Measurements from ENCODE around the gene HIPK1.
"Not testable (repeated sequence)": the region's sequence is repeated elsewhere in the genome, so short reads cannot be mapped to it uniquely, and the experiment has no call there.

Gene HIPK1

GRCh38 chr1:113945329-113945728 lies 16.2 kb downstream of the HIPK1 start:
- no peak for DNase-seq

DNA sequence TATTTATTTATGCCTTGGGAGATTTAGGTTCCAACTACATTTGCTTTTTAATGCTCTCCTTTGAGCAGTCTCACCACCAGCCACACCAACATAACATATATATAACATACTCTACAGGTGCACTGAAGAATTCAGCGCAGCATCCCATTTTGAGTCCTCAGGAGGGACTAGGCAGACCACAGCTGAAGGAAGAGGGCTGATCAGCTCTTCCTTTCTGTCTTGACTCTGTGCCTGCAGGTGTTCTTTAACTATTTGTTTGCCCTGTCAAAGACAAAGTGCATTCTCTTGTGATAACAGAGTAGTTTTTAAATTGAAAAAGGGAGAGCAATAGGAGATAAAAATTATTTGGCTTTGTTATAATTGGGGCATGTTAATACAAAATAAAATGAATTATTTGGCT lies 17.0 kb downstream of the HIPK1 start:
- no peak for DNase-seq

DNA sequence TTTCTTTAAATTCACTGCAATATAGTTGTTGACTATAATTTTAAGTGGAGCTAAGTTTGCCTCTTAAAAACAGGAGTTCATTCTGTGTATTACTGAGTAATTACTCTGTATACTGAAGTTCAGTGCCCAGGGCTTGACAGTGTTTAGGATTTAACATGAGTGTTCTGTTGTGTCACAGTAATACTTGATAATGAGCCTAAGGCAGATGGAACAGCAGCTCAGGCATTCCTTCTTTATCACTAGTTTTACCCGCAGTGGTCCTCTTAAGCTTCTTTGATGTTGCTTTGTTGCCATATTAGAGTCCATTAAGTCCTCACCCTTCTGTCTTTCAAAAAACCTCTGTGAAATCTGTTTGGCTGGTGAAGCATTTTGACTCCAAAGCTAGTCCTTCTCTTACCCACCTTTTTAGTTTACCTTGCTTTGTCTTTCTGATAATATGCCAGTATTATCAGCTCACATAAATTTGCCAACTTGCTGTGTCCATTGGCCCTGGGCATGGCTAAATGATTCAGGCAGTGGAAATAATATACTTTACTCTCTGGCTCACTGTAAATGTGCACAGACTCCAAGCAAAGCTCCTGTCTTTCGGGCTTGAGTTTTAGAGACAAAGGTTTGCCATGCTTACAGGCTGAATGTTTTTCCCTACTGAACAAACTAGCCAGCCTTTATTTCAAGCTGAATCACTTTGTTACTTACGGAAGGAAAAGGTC lies 17.7 kb downstream of the HIPK1 start:
- no peak for DNase-seq

DNA sequence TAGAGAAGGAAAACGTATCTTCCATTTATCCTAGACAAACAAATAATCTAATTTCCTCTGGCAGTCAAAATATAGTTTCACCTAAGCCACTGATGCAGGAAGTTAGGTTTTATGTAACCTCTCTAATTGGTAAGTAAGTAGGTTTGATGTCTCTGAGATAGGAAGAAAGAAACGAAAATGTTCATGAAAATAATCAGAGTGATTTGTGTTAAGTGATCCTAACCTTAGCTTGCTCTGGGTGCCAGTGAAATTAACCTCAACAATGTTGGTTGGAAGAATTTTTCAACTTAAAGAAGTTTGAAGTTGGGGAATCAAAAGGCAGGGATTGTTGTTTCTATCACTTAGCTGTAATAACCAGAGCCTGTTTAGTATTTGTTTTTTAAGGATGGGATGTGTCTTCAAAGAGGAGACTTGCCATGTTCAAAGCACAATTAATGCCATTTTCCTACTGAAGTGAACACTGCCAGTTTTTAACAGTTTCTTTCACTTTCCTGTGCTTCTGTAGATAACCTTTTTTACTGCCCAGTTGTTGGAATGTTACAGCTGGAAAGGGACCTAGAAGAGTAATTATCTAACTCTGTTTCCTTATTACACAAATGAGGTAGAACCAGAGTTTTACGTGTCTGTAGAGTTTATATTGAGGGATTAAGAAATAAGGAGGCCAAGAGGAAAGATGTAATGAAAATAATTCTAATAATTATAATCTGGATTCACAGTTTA lies 18.4 kb downstream of the HIPK1 start:
- no peak for DNase-seq

- not testable (repeated sequence) for DNase-seq
These were observed 19.0 kb downstream of the HIPK1 start for GRCh38 chr1:113948151-113948550.

DNA sequence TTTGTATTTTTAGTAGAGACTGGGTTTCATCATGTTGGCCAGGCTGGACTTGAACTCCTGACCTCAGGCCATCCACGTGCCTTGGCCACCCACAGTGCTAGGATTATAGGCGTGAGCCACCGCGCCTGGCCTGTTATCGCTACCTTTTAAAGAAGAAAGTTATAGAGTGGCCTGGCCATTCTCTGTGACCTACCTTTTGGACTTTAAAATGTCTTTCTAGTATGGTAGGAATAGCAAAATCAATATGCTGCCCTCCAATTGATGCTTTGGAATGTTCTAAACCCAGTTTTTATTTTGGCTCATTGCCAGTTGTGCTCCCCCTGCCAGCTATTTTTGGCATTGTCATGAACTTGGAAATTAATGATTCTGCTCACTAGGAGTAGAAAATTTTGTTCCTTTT lies 19.9 kb downstream of the HIPK1 start:
- no peak for DNase-seq

DNA sequence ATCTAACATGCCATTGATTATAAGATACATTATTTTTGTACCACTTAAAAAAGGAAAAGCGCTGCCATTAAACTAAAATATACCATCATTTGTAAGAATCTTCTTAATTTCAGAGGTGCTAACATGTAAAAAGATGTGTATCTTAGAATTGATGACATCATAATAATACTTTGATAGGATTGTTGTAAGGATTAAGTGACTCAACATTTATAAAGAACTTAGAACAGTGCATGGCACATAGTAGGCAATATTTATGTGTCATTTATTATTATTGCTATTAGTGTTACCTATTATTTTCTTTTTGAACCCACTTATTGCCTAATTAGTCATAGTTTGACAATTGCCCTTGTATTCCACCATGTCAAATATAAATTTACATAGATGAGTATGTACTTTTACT lies 21.8 kb downstream of the HIPK1 start:
- no peak for DNase-seq

GRCh38 chr1:113951719-113952118 lies 22.6 kb downstream of the HIPK1 start:
- DNase-seq: no peak

DNA sequence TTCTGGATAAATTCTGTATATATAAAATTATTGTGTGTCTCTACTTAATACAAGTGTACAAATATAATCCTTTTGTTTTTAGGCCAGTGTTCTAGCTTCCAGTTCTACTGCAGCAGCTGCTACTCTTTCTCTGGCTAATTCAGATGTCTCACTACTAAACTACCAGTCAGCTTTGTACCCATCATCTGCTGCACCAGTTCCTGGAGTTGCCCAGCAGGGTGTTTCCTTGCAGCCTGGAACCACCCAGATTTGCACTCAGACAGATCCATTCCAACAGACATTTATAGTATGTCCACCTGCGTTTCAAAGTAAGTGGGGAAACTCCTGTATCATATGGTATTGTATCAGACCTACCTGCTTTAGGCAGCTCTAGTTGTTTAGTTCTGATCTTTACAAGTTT lies 28.9 kb downstream of the HIPK1 start:
- DNase-seq: no peak

DNA sequence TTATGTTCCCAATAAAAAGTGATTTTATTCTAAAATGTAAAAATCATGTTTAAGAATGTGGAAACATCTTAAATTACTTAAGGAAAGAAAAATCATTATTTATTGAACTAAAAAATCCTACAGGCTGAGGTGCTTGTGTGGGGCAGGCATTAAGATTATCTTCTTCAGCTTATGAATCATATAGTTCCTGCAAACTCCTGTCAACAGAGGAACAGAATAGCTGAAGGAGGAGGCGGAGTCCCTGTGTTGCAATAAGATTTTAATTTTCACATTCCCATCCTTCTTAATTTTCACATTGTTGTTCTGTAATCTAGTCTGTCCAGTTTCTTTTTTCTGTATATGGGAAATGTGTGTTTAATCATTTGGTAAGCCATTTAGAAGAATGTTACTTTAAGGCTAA lies 29.6 kb downstream of the HIPK1 start:
- no peak for DNase-seq

- DNase-seq: no peak
These were observed 34.3 kb downstream of the HIPK1 start for GRCh38 chr1:113963281-113963906.

DNA sequence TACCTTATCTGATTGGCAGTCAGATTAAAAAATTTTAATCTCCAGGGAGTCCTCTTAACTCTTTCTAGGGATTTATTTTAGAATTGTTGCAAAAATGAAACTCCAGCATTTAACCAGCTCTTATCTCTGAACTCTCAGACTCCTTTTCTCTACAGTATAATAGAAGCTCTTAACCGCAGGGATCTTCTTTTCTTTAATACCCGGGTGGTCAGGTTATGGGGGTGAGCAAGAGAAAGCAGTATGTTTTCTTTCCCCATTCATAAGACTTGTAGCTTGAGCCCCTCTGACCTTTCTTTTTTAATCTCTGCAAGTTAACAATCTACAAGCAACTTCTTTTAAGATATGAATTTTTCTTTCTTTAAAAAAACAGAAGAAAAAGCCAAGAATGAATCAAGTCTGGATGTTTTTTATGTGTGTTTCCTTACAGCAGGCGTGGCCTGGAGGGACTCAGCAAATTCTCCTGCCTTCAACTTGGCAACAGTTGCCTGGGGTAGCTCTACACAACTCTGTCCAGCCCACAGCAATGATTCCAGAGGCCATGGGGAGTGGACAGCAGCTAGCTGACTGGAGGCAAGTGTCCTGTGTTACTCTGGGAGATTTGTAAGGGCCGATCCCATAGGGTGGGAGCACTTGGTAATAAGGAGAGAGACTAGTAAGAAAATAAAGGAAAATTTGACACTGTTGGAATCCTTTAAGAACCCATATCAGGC lies 36.7 kb downstream of the HIPK1 start:
- no peak for DNase-seq

DNA sequence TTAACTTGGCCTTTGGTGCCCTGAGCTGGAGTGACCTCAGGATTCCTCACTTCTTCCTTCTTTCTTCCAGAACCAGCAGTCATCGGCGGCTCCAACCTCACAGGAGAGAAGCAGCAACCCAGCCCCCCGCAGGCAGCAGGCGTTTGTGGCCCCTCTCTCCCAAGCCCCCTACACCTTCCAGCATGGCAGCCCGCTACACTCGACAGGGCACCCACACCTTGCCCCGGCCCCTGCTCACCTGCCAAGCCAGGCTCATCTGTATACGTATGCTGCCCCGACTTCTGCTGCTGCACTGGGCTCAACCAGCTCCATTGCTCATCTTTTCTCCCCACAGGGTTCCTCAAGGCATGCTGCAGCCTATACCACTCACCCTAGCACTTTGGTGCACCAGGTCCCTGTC lies 43.8 kb downstream of the HIPK1 start:
- no peak for DNase-seq

- no peak for DNase-seq
These were observed 46.2 kb downstream of the HIPK1 start for GRCh38 chr1:113975211-113975895.

GRCh38 chr1:113976609-113977278 lies 47.6 kb downstream of the HIPK1 start:
- no peak for DNase-seq

DNA sequence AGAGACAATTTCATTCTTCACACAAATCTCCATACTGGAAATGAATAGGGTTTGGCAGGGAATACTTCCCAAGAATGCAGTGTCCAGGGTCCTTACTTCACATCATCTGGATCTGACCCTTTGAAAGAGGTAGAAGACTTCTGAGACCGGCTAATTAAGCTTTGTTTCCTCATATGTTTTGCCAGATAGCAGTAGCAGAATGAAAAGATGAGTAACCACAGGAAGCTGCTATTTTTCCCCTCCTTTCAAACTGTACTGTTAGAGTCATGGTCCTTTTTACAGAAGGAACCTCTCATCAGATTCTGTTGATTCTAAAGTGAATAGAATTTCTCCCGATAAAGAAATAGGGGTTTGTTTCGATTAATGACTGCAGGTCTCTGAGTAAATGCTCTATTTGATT lies 48.8 kb downstream of the HIPK1 start:
- no peak for DNase-seq

DNA sequence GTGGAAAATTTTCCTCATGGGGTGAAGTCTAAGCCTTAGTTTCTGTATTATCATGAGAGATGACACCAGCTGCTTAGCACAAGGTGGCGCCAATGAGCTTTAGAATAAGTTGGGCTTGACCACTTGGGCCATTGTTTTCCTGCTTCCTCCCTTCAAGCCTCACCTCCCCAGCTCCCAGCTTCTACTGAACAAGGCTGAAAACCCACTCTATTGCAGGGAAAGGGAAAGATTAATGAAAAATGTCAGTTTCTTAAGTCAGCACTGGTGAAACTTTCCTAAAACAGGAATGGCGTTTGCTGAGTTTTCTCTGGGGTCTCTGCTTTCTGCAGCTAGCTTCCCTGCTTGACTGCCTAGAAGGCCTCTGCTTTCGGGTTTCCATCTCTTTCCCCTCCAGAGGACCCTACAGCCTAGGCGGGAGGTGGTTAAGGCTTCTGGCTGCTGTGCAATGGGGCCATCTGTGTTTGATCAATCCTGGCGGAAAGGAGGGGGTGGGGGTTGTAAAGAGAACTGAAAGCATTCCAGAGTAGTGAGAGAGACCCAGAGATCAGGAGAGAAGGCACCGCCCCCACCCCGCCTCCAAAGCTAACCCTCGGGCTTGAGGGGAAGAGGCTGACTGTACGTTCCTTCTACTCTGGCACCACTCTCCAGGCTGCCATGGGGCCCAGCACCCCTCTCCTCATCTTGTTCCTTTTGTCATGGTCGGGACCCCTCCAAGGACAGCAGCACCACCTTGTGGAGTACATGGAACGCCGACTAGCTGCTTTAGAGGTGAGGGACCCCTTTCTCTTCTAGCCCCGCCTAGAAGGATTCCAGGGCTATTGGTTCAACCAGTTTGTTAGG lies 50.0 kb downstream of the HIPK1 start, which contains the start of gene OLFML3:
Gene OLFML3, plus strand, starts transcription at position 612 of the 840 bp plus-strand sequence. Its CDS starts 43 bp downstream, at position 655.
- peak; percentile 83 for DNase-seq

DNA sequence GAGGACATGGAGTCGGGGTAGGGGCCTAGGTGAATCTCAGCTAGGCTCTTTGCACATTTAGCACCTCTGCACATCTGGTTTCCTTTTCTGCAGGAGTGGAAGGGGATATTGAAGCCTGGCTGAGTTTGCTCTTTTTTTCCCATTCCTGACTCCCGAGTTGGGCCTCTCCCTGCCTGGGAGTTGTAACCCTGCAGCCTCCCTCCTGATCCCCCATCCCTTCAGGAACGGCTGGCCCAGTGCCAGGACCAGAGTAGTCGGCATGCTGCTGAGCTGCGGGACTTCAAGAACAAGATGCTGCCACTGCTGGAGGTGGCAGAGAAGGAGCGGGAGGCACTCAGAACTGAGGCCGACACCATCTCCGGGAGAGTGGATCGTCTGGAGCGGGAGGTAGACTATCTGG lies 51.0 kb downstream of the HIPK1 start:
- DNase-seq: no peak

GRCh38 chr1:113981962-113982931 lies 53.1 kb downstream of the HIPK1 start:
- DNase-seq: no peak

GRCh38 chr1:113982949-113983348 lies 53.8 kb downstream of the HIPK1 start:
- DNase-seq: no peak

Data from COR-L47 (cell line).